Activated CD8-positive, alpha-beta memory T cell treated with anti-CD3 and anti-CD28 coated beads, Interleukin-2, amount 50 U/mL, for 4 hours (primary cell): ENCODE results near the gene LRRC40.
"Not testable (repeated sequence)": the region's sequence is repeated elsewhere in the genome, so short reads cannot be mapped to it uniquely, and the experiment has no call there.

Experiments used
- DNase-seq: peaks from one replicate; pipeline ENCODE4 v3.0.0-alpha.2; 2020

Gene LRRC40

GRCh38 chr1:70200065-70200464, 5.3 kb downstream of the LRRC40 start:
- DNase-seq: no peak

GRCh38 chr1:70196333-70196732, 9.0 kb downstream of the LRRC40 start:
- DNase-seq: no peak

GRCh38 chr1:70195342-70195741, 10.0 kb downstream of the LRRC40 start:
- DNase-seq: no peak

GRCh38 chr1:70194601-70195000, 10.8 kb downstream of the LRRC40 start:
- no peak for DNase-seq

- not testable (repeated sequence) for DNase-seq
Measured at GRCh38 chr1:70192446-70192845, 12.9 kb downstream of the LRRC40 start.

- no peak for DNase-seq
Measured at GRCh38 chr1:70190180-70190579, 15.2 kb downstream of the LRRC40 start.

GRCh38 chr1:70188522-70188921, 16.9 kb downstream of the LRRC40 start:
- no peak for DNase-seq

- not testable (repeated sequence) for DNase-seq
Measured at GRCh38 chr1:70185181-70185580, 20.2 kb downstream of the LRRC40 start.

- DNase-seq: no peak
Measured at GRCh38 chr1:70171512-70171911, 33.9 kb downstream of the LRRC40 start.

- DNase-seq: no peak
Measured at GRCh38 chr1:70169018-70169839, 36.1 kb downstream of the LRRC40 start.

- DNase-seq: no peak
Measured at GRCh38 chr1:70168283-70168682, 37.1 kb downstream of the LRRC40 start.

GRCh38 chr1:70164350-70164749, 41.0 kb downstream of the LRRC40 start:
- DNase-seq: no peak

GRCh38 chr1:70156529-70157120, 48.8 kb downstream of the LRRC40 start:
- no peak for DNase-seq

- no peak for DNase-seq
Measured at GRCh38 chr1:70153739-70154138, 51.6 kb downstream of the LRRC40 start.

- no peak for DNase-seq
Measured at GRCh38 chr1:70150444-70150843, 54.9 kb downstream of the LRRC40 start.

- DNase-seq: no peak
Measured at GRCh38 chr1:70146488-70146887, 58.9 kb downstream of the LRRC40 start.

- DNase-seq: no peak
Measured at GRCh38 chr1:70143048-70143659, 62.2 kb downstream of the LRRC40 start.

GRCh38 chr1:70142075-70142474, 63.3 kb downstream of the LRRC40 start:
- DNase-seq: no peak

GRCh38 chr1:70140894-70141293, 64.5 kb downstream of the LRRC40 start:
- DNase-seq: no peak

- DNase-seq: no peak
Measured at GRCh38 chr1:70140343-70140742, 65.0 kb downstream of the LRRC40 start.

GRCh38 chr1:70134148-70134547, 71.2 kb downstream of the LRRC40 start:
- no peak for DNase-seq

- no peak for DNase-seq
Measured at GRCh38 chr1:70117046-70117445, 88.3 kb downstream of the LRRC40 start.

- no peak for DNase-seq
Measured at GRCh38 chr1:70115315-70115714, 90.1 kb downstream of the LRRC40 start.

- no peak for DNase-seq
Measured at GRCh38 chr1:70112838-70113237, 92.5 kb downstream of the LRRC40 start.
